Hepatocyte (in vitro differentiated cells): ENCODE results near the gene SLC6A2. TPM values are rescaled to one million over a fixed set of nuclear protein-coding genes. Genes with fewer than 3 reads are reported as not detected.

Experiments
- DNase-seq: peaks from one replicate; pipeline ENCODE4 v3.0.0-alpha.2; 2016; ENCODE audit warnings: low spot score
- H2AFZ ChIP-seq: fragments of 200-600 bp; sonication (generic); 2 replicates; pipeline ENCODE4 v1.6.0; 2016; ENCODE audit warnings: antibody characterized with exemption, mild to moderate bottlenecking
- H3K27ac ChIP-seq: fragments of 200-600 bp; sonication (generic); 2 replicates; pipeline ENCODE4 v1.5.1; 2016; ENCODE audit warnings: mild to moderate bottlenecking
- H3K27me3 ChIP-seq: fragments of 200-600 bp; sonication (generic); 2 replicates; pipeline ENCODE4 v1.6.1; 2016
- H3K36me3 ChIP-seq: fragments of 200-600 bp; sonication (generic); replicated peaks from 2 replicates; pipeline ENCODE4 v1.5.1; 2016; ENCODE audit warnings: low read depth; ENCODE audit not compliant: insufficient read depth
- H3K4me1 ChIP-seq: fragments of 200-600 bp; sonication (generic); 2 replicates; pipeline ENCODE4 v1.5.1; 2016; ENCODE audit warnings: mild to moderate bottlenecking, moderate library complexity; ENCODE audit not compliant: insufficient read depth
- H3K4me2 ChIP-seq: fragments of 200-600 bp; sonication (generic); 2 replicates; pipeline ENCODE4 v1.6.0; 2016
- H3K4me3 ChIP-seq: fragments of 200-600 bp; sonication (generic); 2 replicates; pipeline ENCODE4 v1.5.1; 2016; ENCODE audit warnings: mild to moderate bottlenecking
- H3K79me2 ChIP-seq: fragments of 200-600 bp; sonication (generic); 2 replicates; pipeline ENCODE4 v1.6.0; 2017; ENCODE audit warnings: mild to moderate bottlenecking
- H3K9me2 ChIP-seq: fragments of 200-600 bp; sonication (generic); replicated peaks from 2 replicates; pipeline ENCODE4 v1.6.0; 2017; ENCODE audit warnings: mild to moderate bottlenecking; ENCODE audit not compliant: insufficient read depth
- H3K9me3 ChIP-seq: fragments of 200-600 bp; sonication (generic); 2 replicates; pipeline ENCODE4 v1.5.1; 2016; ENCODE audit warnings: low read depth, mild to moderate bottlenecking
- H4K20me1 ChIP-seq: fragments of 200-600 bp; sonication (generic); 2 replicates; pipeline ENCODE4 v1.6.0; 2016; ENCODE audit warnings: mild to moderate bottlenecking; ENCODE audit not compliant: insufficient read depth, poor library complexity, severe bottlenecking
- EZH2 ChIP-seq: fragments of 200-600 bp; sonication (generic); IDR thresholded peaks from 2 replicates; pipeline ENCODE4 v1.6.1; 2016; ENCODE audit warnings: antibody characterized with exemption, mild to moderate bottlenecking, borderline replicate concordance
- EZH2phosphoT487 ChIP-seq: fragments of 200-600 bp; sonication (generic); IDR thresholded peaks from one replicate; pipeline ENCODE4 v1.6.1; 2018; ENCODE audit warnings: antibody characterized with exemption, mild to moderate bottlenecking, low read depth, moderate library complexity; ENCODE audit not compliant: unreplicated experiment, severe bottlenecking
- WGBS: methylation state at CpG from one replicate; pipeline ENCODE4 v1.1.6; 2016; ENCODE audit warnings: low lambda C conversion rate; ENCODE audit errors: missing lambda C conversion rate; 5-methylcytosine and 5-hydroxymethylcytosine counted together
- polyA plus RNA-seq: library from polyadenylated mRNA; unstranded; fragments of >200 nt; fragmentation: Nextera tagmentation; extraction: Ambion mirVana; gene quantifications from 2 replicates; pipeline ENCODE4 v1.2.1, GENCODE V29; 2016
- total RNA-seq: library from RNA; depleted of rRNA; stranded (reverse); fragments of >200 nt; gene quantifications from 2 replicates; pipeline ENCODE4 v1.2.3, GENCODE V29; 2014
- TF ChIP-seq, protein P1 (sequence below): fragments of 200-600 bp; sonication (generic); IDR thresholded peaks from 2 replicates; pipeline ENCODE4 v1.5.1; 2016; ENCODE audit warnings: antibody characterized with exemption, mild to moderate bottlenecking; ENCODE audit not compliant: poor library complexity

SLC6A2 gene
- total and polyA plus RNA-seq, 2 experiments from 2014 or later, result 0.20 to 0.28 TPM

GRCh38 chr16:55709801-55710200 is 54.0 kb downstream of the SLC6A2 start:
- WGBS, result 86% methylated on average over 5 of the region's 5 CpGs
- TF ChIP-seq EZH2 (no peak), EZH2phosphoT487 (no peak)
- TF ChIP-seq, protein P1, sequence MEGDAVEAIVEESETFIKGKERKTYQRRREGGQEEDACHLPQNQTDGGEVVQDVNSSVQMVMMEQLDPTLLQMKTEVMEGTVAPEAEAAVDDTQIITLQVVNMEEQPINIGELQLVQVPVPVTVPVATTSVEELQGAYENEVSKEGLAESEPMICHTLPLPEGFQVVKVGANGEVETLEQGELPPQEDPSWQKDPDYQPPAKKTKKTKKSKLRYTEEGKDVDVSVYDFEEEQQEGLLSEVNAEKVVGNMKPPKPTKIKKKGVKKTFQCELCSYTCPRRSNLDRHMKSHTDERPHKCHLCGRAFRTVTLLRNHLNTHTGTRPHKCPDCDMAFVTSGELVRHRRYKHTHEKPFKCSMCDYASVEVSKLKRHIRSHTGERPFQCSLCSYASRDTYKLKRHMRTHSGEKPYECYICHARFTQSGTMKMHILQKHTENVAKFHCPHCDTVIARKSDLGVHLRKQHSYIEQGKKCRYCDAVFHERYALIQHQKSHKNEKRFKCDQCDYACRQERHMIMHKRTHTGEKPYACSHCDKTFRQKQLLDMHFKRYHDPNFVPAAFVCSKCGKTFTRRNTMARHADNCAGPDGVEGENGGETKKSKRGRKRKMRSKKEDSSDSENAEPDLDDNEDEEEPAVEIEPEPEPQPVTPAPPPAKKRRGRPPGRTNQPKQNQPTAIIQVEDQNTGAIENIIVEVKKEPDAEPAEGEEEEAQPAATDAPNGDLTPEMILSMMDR, result no peak
- Histone ChIP-seq H3K4me1 (no peaks in the 10 kb centered on the region), H4K20me1 (no peaks in the 10 kb centered on the region), H3K9me2 (no peaks in the 10 kb centered on the region), H2AFZ (no peak overlapping the region), H3K27ac (no peak overlapping the region), H3K36me3 (no peaks in the 10 kb centered on the region), H3K9me3 (no peaks in the 10 kb centered on the region), H3K79me2 (no peaks in the 10 kb centered on the region), H3K4me2 (no peak overlapping the region), H3K27me3 (peaks cover 3% of the 10 kb centered on the region), H3K4me3 (no peak overlapping the region)
- DNase-seq, result no peak

DNA sequence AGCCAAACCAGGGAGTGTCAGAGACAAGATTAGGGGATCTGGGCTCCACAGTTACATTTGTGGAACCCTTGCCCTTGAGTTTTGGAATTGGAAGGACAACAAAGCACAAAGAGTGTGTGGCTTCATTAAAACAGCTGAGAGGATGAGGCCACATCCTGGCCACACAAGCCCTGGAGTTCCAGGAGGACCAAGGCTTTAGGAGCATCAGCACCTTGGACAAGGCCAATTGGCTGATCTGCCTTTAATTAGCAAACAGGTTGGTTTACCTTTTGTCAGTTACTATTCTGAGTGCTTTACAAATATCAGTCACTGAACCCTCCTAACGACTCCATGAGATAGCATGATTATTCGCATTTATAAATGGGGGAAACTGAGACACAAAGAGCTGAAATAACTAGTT is 54.7 kb downstream of the SLC6A2 start:
- TF ChIP-seq EZH2 (no peak), EZH2phosphoT487 (no peak)
- TF ChIP-seq, protein P1, result no peak
- Histone ChIP-seq H3K9me2 (no peaks in the 10 kb centered on the region), H3K27me3 (peaks cover 3% of the 10 kb centered on the region), H3K27ac (no peak overlapping the region), H4K20me1 (no peaks in the 10 kb centered on the region), H2AFZ (no peak overlapping the region), H3K4me2 (no peak overlapping the region), H3K4me3 (no peak overlapping the region), H3K9me3 (no peaks in the 10 kb centered on the region), H3K79me2 (no peaks in the 10 kb centered on the region), H3K36me3 (no peaks in the 10 kb centered on the region), H3K4me1 (no peaks in the 10 kb centered on the region)
- WGBS, result 11% methylated on average over 2 of the region's 2 CpGs
- peak; percentile 22 for DNase-seq

DNA sequence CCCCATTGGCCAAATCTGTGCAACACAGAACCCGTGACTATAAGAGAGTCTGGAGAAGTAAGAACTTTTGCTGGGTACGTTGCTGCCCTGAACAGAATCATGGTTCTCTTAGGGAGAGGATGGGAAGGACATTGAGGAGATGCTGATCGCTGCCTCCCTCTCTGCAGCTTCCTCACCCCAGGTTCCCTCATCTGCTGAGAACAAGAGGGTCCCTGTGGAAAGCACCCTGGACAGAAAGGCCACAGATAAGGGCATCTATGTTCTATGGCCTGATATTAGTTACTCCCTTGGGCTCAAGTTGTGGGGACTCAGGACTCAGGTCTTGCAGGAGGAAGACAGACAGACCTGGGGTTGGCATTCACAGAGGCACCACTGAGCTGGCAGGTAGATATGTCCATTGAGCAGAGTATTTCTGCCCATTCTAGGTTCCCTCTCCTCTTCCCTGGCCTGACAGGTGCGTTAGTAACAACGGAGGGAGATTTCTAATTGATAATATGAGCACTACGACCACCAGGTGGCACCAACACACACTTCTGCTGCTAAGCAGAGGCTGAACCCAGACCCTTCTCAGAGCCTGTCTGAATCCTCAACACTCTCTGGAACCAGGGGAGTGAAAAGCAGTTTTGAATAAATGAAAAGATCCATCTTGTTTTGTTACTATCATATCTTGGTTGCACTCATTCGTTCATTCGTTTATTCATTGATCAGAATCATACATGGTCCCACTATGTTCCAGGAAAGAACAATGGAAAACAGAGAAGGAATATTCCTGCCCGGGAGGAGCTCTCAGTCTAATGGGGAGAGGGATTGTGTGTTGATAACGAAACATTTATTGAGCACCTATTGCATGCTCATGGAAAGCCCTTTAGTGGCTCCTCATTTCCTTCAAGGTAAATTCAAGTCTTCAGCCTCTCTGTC is 56.4 kb downstream of the SLC6A2 start:
- no peak overlapping the region for H3K4me3 ChIP-seq
- 26% methylated on average over 10 of the region's 10 CpGs for WGBS
- peaks cover 8% of the 10 kb centered on the region for H3K27me3 ChIP-seq
- H3K36me3 ChIP-seq, result no peaks in the 10 kb centered on the region
- no peak for TF ChIP-seq EZH2
- TF ChIP-seq, protein P1, result peak; percentile 77
- H3K9me2 ChIP-seq, result no peaks in the 10 kb centered on the region
- H2AFZ ChIP-seq, result no peak overlapping the region
- no peaks in the 10 kb centered on the region for H3K9me3 ChIP-seq
- no peaks in the 10 kb centered on the region for H3K4me1 ChIP-seq
- peak; percentile 88 for DNase-seq
- no peaks in the 10 kb centered on the region for H3K79me2 ChIP-seq
- no peak overlapping the region for H3K4me2 ChIP-seq
- no peak overlapping the region for H3K27ac ChIP-seq
- H4K20me1 ChIP-seq, result no peaks in the 10 kb centered on the region
